ENCODE data around the gene NOTUM. TPM values are rescaled to one million over a fixed set of nuclear protein-coding genes. Genes with fewer than 3 reads are reported as not detected.

Gene NOTUM
- total RNA-seq, 6 donors from 2014 or later: 0.89 to 5.0 (median 2.3) TPM

DNA sequence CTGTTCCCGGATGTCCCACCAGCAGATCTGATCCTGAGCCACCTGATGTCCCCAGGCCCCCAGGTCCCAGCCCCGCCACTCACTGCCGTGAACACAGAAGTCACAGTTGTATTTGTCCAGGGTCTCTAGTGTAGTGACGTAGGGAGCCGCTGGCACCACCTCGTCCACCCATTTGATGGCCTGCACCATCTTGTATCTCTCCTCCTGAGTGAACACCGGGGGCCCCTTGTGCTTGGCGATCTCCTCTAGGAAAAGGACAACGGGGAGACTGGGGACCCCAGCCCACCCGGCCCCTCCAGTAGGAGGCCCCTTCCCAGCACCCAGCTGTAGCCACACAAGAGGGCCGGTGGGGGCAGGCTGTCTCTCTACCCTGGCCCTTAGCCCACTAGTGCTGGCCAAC, 52.2 kb downstream of the NOTUM start:
- Histone ChIP-seq H3K27me3 (no peaks in the 10 kb centered on the region), H3K9me3 (no peaks in the 10 kb centered on the region), H3K27ac (no peak overlapping the region), H3K36me3 (peaks cover 3 to 59% (median 55%) of the 10 kb centered on the region in 4 donors), H3K4me1 (peaks cover 8 to 23% (median 17%) of the 10 kb centered on the region in 4 donors), H3K4me3 (no peak overlapping the region)
- ATAC-seq (ENCODE audit: low FRiP score in 2 of 2): no peak
- TF ChIP-seq EP300 (IDR thresholded peaks at IDR 0.05): no peak
- TF ChIP-seq POLR2AphosphoS5 (IDR thresholded peaks at IDR 0.05): no peak
- TF ChIP-seq, protein P1, sequence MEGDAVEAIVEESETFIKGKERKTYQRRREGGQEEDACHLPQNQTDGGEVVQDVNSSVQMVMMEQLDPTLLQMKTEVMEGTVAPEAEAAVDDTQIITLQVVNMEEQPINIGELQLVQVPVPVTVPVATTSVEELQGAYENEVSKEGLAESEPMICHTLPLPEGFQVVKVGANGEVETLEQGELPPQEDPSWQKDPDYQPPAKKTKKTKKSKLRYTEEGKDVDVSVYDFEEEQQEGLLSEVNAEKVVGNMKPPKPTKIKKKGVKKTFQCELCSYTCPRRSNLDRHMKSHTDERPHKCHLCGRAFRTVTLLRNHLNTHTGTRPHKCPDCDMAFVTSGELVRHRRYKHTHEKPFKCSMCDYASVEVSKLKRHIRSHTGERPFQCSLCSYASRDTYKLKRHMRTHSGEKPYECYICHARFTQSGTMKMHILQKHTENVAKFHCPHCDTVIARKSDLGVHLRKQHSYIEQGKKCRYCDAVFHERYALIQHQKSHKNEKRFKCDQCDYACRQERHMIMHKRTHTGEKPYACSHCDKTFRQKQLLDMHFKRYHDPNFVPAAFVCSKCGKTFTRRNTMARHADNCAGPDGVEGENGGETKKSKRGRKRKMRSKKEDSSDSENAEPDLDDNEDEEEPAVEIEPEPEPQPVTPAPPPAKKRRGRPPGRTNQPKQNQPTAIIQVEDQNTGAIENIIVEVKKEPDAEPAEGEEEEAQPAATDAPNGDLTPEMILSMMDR (IDR thresholded peaks at IDR 0.05): no peak
- no peak for TF ChIP-seq POLR2A (IDR thresholded peaks at IDR 0.05)
- no peak for DNase-seq
- 93 to 98% methylated on average over 6 to 11 of the region's 11 CpGs for WGBS, 2 donors

DNA sequence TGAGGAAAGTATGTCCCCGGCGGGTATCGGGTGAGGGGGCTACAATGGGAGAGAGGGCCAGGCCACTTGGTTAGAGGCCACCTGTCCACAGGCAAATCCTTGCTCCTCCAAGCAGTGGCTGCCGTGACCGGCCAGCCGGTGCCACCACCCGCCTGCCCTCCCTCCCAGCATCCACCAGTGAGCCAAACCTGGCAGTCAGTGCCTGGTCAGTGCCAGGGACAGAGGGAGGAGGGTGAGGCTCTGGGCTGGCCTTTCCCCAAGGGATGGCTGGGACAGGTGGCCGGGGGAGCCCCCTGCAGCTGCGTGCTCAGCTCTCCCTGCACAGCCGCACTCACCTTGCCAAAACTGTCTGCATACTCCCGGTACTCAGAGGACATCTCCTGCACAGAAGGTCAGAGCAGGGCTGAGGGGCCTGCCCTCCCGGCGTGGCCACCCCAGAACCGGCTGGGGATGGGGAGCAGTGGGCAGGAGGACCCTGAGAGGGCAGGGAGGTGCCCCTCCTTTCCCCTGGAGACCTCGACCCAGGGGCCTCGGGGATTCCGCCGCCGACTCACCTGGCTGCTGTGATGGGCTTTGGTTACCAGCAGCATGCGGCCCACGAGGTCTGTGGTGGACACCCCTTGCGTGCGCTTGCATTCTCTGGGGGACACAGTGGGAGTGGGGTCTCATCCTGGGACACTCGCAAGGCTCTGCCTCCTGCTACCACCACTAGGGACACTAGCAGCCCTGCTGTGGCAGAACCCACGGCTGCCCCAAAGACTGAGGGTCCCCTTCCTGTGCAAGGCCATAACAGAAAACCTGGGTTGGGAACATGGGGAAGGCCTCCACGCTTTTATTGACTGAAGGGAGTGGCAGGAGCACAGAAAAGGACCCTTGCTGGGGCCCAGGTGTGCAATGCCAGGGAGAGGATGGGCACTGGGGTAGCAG, 53.5 kb downstream of the NOTUM start:
- DNase-seq (peak in 1 of 2 donors; percentile 70), ATAC-seq (ENCODE audit: low FRiP score in 2 of 2) (no peak)
- Histone ChIP-seq H3K9me3 (no peaks in the 10 kb centered on the region), H3K4me1 (peaks cover 10 to 31% (median 22%) of the 10 kb centered on the region in 4 donors), H3K36me3 (peaks cover 0 to 52% (median 44%) of the 10 kb centered on the region in 4 donors), H3K4me3 (no peak overlapping the region), H3K27ac (no peak overlapping the region), H3K27me3 (no peaks in the 10 kb centered on the region)
- no peak for TF ChIP-seq EP300 (IDR thresholded peaks at IDR 0.05)
- no peak for TF ChIP-seq POLR2AphosphoS5 (IDR thresholded peaks at IDR 0.05)
- TF ChIP-seq, protein P1 (IDR thresholded peaks at IDR 0.05): no peak
- TF ChIP-seq POLR2A (IDR thresholded peaks at IDR 0.05): no peak
- WGBS, 2 donors: 92 to 96% methylated on average over 12 to 13 of the region's 26 CpGs

DNA sequence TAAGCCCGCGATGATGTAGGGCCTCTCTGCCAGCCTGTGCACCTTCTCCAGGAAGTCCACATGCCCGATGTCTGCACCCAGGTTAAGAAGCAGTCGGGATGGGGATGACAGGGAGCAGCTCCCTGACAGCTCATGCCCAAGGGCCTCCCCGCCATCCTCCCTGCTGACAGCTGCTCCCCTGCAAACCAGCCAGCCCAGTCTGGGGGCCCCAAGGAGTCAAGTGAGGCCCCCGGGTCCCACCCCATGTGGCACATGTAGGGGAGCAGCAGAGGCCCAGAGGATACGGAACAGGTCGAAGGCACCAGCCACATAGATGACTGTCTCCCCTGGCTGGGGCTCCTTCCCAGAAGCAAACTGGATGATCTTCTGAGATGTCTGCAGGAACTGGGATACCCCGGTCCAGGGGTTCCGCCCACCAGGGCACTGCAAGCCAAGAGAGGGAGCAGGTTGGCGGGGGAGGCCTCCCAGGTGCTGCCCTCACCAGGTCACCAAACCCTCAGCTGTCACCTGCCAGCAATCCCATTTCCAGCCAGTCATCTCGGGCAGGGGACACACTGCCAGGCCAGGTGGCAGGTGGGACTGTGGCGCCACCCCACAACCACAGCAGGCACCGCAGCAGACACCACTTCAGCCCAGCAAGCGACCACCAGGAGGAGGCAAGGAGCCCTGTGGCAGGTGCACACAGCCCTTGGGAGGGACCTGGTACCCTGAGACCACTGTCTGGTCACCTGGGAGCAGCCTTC, 54.3 kb downstream of the NOTUM start:
- ATAC-seq (ENCODE audit: low FRiP score in 2 of 2): no peak
- TF ChIP-seq POLR2A (IDR thresholded peaks at IDR 0.05) (no peak), EP300 (IDR thresholded peaks at IDR 0.05) (no peak), POLR2AphosphoS5 (IDR thresholded peaks at IDR 0.05) (no peak)
- TF ChIP-seq, protein P1 (IDR thresholded peaks at IDR 0.05): no peak
- H3K27me3 ChIP-seq: no peaks in the 10 kb centered on the region
- no peak overlapping the region for H3K27ac ChIP-seq
- 93 to 100% methylated on average over 5 to 10 of the region's 15 CpGs for WGBS, 2 donors
- DNase-seq: no peak
- H3K4me1 ChIP-seq: peaks cover 18 to 34% (median 25%) of the 10 kb centered on the region in 4 donors
- H3K9me3 ChIP-seq: no peaks in the 10 kb centered on the region
- peaks cover 0 to 47% (median 38%) of the 10 kb centered on the region in 4 donors for H3K36me3 ChIP-seq
- no peak overlapping the region for H3K4me3 ChIP-seq

DNA sequence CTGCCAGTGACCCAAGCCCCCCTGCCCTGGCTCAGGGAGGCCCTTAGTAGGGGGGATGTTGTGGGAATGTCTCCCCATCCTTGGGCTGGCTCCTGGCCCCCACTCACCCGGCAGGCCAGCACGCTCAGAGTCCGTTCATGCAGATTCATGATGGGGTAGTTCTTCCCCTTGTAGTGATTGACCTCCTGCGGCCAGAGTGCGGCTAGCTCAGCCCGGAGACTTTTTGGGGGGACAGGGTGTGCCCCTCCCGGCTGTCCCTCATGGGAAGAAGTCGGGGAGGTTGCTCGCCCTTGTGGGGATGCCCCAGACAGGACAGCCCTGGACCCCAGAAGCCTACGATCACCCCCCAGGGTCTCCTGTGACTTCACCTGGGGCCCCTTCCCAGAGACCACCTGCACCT, 55.0 kb downstream of the NOTUM start:
- peaks cover 0 to 47% (median 38%) of the 10 kb centered on the region in 4 donors for H3K36me3 ChIP-seq
- no peak overlapping the region for H3K4me3 ChIP-seq
- no peaks in the 10 kb centered on the region for H3K27me3 ChIP-seq
- no peaks in the 10 kb centered on the region for H3K9me3 ChIP-seq
- 93 to 94% methylated on average over 3 to 9 of the region's 10 CpGs for WGBS, 2 donors
- TF ChIP-seq POLR2A (IDR thresholded peaks at IDR 0.05) (no peak), POLR2AphosphoS5 (IDR thresholded peaks at IDR 0.05) (no peak), EP300 (IDR thresholded peaks at IDR 0.05) (no peak)
- TF ChIP-seq, protein P1 (IDR thresholded peaks at IDR 0.05): no peak
- DNase-seq (peak in 1 of 2 donors; percentile 60), ATAC-seq (ENCODE audit: low FRiP score in 2 of 2) (no peak)
- peaks cover 20 to 37% (median 26%) of the 10 kb centered on the region in 4 donors for H3K4me1 ChIP-seq
- no peak overlapping the region for H3K27ac ChIP-seq

All from upper lobe of left lung (tissue), 6 donors.